T-helper 1 cell (primary cell): ENCODE measurements around the gene ARHGEF18.
"Not testable (repeated sequence)": the region's sequence is repeated elsewhere in the genome, so short reads cannot be mapped to it uniquely, and the experiment has no call there.

Source experiments
- DNase-seq, 5 donors: peaks; one replicate each; pipeline ENCODE4 v3.0.0-alpha.2; 2012 to 2020
- total RNA-seq, 4 donors: gene quantifications; one replicate each; lab custom pipeline; 2026; lab: John Stamatoyannopoulos, UW

The ARHGEF18 gene
- total RNA-seq: 434 to 643 (median 586) reads per million in 4 donors

DNA sequence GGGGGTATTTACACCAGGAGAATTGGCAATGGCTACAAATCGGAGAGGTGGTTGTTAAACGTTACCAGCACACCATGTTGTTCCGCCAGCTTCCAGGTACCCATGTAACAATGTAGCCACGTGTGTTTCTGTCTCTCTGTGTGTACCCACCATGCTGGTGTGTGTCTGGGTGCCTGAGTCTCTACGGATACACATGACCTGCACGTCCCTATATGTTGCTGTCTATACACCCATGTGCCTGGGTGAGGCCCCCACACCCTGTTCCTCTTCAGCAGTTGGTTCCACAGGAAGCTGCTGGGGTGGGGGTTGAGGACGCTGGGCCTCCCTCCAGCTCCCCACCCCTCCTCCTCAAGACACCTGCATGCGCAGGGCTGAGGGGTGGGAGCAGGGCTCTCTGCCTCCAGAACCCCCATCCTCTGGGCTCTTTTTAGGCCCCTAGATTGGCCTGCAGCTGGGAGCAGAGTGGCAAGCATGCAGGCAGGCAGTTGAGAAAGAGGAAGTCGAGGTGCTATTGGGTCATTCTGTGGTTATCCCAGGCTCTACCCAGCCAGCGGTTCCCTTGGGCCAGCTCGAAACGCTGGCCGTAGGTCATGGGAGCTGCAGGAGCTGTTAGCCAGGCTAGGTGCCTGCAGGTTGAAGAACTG, at the start of gene ARHGEF18:
Gene ARHGEF18, plus strand, starts transcription at position 351 of the 644 bp plus-strand sequence. CDS start 13,954 bp downstream, outside the sequence.
- DNase-seq: peak in 4 of 5 donors; percentile 27 to 83 (median 56)

DNA sequence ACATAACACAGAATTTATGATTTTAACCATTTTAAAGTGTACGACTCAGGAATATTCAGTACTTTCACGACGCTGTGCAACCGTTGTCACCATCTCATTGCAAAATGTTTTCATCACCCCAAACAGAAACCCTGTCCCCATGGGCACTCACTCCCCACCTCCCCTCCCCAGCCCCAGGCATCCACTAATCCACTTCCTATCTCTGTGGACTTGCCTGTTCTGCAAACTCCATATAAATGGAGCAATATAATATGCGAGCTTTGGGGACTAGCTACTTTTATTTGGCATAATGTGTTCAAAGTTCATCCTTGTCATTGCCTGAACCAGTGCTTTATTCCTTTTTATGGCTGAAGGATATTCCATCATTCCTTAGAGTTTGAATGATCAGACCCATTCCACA, 47.2 kb upstream of the ARHGEF18 start:
- DNase-seq: no peak

- no peak for DNase-seq
Measured at GRCh38 chr19:7303470-7303869, 45.3 kb upstream of the ARHGEF18 start.

GRCh38 chr19:7304200-7304599, 44.5 kb upstream of the ARHGEF18 start:
- no peak for DNase-seq

- no peak for DNase-seq
Measured at GRCh38 chr19:7307590-7308218, 41.0 kb upstream of the ARHGEF18 start.

- DNase-seq: not testable (repeated sequence)
Measured at GRCh38 chr19:7308327-7308726, 40.4 kb upstream of the ARHGEF18 start.

- DNase-seq: no peak
Measured at GRCh38 chr19:7311911-7312310, 36.8 kb upstream of the ARHGEF18 start.

GRCh38 chr19:7312816-7313215, 35.9 kb upstream of the ARHGEF18 start:
- DNase-seq: no peak

GRCh38 chr19:7318176-7318575, 30.6 kb upstream of the ARHGEF18 start:
- DNase-seq: no peak

GRCh38 chr19:7326105-7326877, 22.4 kb upstream of the ARHGEF18 start:
- DNase-seq: peak in 1 of 5 donors; percentile 30

- no peak for DNase-seq
Measured at GRCh38 chr19:7327802-7328201, 20.9 kb upstream of the ARHGEF18 start.

DNA sequence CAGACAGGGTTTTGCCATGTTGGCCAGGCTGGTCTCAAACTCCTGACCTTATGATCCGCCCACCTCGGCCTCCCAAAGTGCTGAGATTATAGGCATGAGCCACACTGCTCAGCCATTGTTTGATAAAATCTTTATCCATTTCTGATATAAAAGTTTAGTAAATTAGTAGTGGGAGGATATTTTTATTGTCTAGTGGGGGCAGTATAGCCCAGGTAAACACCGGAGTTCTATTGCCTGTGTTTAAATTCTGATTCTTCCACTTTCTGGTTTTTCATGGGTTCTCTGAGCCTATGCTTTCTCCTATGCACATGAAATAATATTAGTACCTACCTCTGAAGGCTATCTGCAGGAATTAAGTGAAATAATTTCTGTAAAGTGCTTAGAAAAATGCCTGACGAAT, 20.1 kb upstream of the ARHGEF18 start:
- DNase-seq: no peak

DNA sequence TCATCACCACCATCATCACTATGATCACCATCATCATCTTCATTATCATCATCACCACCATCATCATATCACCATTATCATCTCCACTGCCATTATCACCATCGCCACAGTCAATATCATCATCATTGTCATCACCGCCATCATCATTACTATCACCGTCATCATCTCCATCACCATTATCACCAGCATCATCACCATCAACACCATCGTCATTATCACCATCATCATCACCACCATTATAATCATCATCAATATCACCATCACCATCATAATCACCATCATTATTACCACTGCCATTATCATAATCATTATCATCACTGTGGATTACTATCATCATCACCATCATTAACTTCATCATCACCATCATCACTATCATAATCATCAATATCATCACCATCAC, 17.3 kb upstream of the ARHGEF18 start:
- DNase-seq: no peak

DNA sequence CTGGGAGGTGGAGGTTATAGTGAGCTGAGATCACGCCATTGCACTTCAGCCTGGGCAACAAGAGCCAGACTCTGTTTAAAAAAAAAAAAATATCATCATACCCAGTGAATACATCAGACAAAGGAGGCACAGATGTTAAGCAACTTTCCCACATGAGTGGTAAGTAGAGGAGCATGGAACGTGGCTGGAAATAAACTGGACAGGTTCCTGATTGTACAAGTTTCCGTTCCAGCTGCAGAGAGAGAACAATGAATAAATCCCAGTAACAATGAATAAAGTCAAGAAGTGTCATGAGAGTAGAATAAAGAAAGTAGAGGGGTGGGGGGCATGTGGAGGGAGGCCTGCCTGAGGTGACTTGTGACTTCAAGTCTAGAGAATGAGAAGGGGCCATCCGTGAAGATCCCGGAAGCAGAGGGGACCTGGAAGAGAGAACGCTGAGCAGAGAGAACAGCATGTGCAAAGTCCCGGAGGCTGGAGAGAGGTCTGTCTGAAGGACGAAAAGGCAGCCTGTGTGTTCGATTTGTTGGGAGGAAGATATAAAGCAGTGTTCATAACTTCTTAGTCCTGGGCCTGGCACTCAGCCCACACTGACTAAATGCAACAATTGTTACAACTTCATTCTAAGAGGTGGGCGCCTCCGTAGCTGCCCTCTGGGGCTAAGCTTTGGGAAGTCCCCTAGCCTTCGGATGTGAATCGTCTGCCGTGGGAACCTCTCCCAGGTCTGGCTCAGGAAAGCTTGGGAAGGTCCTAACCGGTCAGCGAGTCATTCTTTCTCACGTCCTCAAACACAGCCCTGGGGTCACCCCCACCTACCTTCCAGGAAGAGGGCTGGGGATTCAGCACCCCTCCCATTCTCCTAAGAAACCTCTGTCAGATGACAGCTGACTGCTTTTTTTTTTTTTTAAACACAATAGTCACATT, 15.3 kb upstream of the ARHGEF18 start:
- DNase-seq: no peak

DNA sequence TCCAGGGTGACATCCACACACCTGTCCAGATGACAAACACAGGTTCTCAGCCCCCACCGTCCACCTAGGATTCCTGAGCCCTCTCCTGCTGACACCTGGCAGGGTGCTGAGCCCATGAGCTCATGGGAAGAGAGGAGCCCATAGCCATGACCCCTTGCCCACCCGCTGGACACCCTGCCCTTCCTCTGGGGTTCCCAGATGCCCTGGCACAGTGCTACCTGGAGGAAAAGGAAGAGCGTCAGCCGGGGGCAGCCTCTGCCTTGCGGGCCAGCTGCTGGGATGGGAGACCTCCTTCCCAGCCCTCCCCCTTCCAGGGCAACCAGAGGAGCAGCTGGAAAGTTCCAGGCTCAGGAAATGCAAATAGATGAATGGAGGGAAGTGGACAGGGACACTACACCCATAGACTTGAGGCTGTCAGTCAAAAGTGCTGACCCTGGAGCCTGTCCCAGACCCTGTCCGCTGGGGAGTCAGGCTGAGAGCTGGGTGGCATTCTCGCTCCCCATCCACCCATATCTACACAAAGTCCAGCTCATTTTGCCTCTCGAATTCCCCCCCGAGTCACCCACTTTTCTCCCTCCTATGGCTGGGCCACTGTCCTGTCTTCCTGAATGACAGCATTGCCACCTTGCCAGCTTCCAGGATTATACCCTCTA, 12.3 kb upstream of the ARHGEF18 start:
- DNase-seq: no peak

DNA sequence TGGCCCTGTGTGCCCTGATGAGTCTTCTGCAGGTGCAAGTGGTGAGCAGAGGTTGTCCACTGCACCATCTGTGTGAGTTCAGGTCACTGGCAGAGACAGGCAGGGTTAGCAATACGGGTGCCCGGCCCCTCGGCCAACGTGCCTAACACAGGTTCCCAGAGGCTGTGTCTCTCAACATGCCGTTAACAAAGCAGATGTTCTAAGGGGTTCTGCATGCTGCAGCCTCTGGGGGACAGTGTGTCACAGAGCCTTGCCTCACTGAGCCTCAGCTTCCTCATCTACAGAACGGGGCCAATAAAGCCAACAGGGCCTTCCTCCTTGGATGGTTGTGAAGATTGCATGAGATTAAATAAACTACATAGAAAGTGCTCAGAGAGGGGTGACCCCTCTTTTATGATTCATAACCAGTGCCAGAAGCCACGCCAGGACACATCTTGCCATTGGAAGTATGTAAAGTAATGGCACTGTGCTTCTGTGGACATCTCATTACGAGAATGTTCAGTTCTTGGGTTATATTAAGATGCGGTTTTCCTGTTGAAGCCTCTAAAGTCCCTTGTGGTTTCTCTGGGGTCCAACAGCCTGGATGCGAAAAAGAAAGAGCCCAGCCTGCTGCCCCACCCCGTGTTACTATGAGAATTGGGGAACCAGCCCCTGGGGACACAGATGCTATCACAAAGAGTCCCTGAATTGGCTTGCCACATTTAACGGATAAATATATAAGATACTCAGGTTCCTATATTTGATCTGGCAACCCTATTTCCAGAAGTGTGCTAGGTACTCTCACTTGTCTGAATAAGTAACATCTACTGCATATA, 11.2 kb upstream of the ARHGEF18 start:
- peak in 1 of 5 donors; percentile 66 for DNase-seq

GRCh38 chr19:7340959-7341837, 7.5 kb upstream of the ARHGEF18 start:
- peak; percentile 45 to 82 (median 70) for DNase-seq

GRCh38 chr19:7342143-7342542, 6.6 kb upstream of the ARHGEF18 start:
- no peak for DNase-seq

DNA sequence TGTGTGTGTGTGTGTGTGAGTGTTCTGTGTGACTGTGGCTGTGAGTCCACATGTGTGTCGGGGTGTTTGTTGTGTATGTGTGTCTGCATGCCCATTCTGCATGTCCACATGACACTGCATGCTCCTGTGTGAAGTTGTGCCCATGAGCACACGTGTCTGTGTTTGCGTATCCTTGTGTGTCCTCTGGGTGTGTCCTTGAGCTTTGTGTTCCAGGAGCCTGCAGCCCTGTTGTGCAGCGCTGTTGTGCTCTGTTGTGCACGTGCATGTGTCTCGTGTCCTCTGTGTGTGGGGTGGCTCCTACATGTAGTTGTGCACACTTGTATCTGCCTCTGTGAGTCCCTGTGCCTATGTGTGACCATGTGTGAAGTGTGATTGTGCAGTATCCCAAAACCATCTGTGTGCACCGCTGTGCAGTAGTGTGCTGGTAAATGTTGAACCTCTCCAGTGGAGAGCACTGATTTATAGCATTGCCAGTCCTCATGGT, 2.2 kb upstream of the ARHGEF18 start:
- no peak for DNase-seq

DNA sequence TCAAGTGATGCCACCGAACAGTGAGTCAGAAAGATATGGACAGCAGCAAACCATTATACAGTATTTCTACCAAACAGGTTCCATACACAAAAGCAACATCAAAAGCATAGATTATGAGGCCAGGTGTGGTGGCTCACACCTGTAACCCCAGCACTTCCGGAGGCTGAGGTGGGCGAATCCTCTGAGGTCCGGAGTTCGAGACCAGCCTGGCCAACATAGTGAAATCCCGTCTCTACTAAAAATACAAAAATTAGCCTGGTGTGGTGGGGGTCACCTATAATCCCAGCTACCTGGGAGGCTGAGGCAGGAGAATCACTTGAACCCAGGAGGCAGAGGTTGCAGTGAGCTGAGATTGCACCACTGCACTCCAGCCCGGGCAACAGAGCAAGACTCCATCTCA, 1.7 kb upstream of the ARHGEF18 start:
- not testable (repeated sequence) for DNase-seq
